Colonic mucosa (tissue), 4 donors: ENCODE results near the gene AEBP1. TPM values are rescaled to one million over a fixed set of nuclear protein-coding genes. Genes with fewer than 3 reads are reported as not detected.

Source experiments
- DNase-seq: peaks from one replicate; pipeline ENCODE4 v3.0.0-alpha.2; 2020
- H3K27ac ChIP-seq: fragments of 200-600 bp; one replicate; pipeline ENCODE4 v1.8.0; 2021
- H3K27me3 ChIP-seq: fragments of 200-600 bp; one replicate; pipeline ENCODE4 v1.8.0; 2021
- H3K36me3 ChIP-seq: fragments of 200-600 bp; one replicate; pipeline ENCODE4 v1.8.0; 2021
- H3K4me1 ChIP-seq: fragments of 200-600 bp; one replicate; pipeline ENCODE4 v1.8.0; 2021; ENCODE audit warnings: mild to moderate bottlenecking
- H3K4me3 ChIP-seq: fragments of 200-600 bp; one replicate; pipeline ENCODE4 v1.8.0; 2021
- H3K9ac ChIP-seq, 2 donors: one replicate each; pipeline ENCODE4 v1.7.0; 2013; ENCODE audit warnings: control low read depth in 2 of 2, low read depth in 2 of 2, low read length in 2 of 2
- H3K9me3 ChIP-seq: fragments of 200-600 bp; one replicate; pipeline ENCODE4 v1.8.0; 2021
- intact Hi-C: fragments of 100-400 bp; cut with DNase I; formaldehyde crosslinking; loops from one replicate; pipeline ENCODE4 v1.14.1; 2022
- total RNA-seq, 2 donors: library from RNA; stranded (reverse); fragmentation: NEBNext Ultra II Directional in 1 of 2; extraction: Animal tissue kit (Norgen Biotek cat#: 25700) in 1 of 2; gene quantifications; one replicate each; pipeline ENCODE4 v1.2.1, GENCODE V29; 2021
- TF ChIP-seq, protein P1 (sequence below): fragments of 200-600 bp; IDR thresholded peaks from one replicate; pipeline ENCODE4 v1.8.0; 2022; ENCODE audit warnings: antibody characterized with exemption, mild to moderate bottlenecking
- donor health status: healthy.
- donor health status: DM: no; HTN: no; CAD: no.
- donor health status: DM: no; HTN: no; CAD: no.

Gene AEBP1
- 10 to 100 TPM; 21.4 to 30.4 TPM for total RNA-seq

DNA sequence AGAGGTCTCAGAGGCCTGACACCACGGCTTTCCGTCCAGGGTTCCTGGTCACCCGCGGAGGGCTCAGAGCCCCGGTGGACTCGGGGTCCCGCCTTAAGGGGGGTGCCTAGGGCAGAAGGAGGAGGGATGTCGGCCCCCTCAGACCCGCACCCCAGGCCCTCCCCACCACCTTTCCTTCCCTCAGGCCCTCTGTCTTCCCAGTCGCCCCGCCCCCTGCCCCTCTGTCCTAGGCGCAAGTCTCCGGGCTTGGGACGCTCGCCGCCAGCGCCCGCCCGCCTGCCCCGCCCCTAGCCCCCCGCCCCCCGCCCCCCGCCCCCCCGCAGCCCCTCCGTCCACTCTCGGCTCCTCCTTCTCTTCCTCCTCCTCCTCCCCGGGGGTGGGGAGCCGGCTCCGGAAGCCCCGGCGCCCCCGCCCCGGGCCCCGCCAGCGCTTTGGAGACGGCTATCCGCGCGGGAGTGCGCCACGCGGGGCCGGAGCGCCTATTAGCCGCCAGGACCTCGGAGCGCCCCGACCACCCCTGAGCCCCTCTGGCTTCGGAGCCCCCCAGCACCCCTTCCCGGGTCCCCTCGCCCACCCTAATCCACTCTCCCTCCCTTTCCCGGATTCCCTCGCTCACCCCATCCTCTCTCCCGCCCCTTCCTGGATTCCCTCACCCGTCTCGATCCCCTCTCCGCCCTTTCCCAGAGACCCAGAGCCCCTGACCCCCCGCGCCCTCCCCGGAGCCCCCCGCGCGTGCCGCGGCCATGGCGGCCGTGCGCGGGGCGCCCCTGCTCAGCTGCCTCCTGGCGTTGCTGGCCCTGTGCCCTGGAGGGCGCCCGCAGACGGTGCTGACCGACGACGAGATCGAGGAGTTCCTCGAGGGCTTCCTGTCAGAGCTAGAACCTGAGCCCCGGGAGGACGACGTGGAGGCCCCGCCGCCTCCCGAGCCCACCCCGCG, at the start of gene AEBP1:
Gene AEBP1, plus strand, starts transcription at position 423 of the 937 bp plus-strand sequence. Its CDS starts 321 bp downstream, at position 744.
- intact Hi-C loops: no loop called here
- H3K4me1 ChIP-seq: no peaks in the 10 kb centered on the region
- H3K36me3 ChIP-seq: no peaks in the 10 kb centered on the region
- no peak for DNase-seq
- H3K4me3 ChIP-seq: peak within 1 kb of the TSS; percentile 38
- H3K27me3 ChIP-seq: peaks cover 11% of the 10 kb centered on the region
- peak within 1 kb of the TSS; percentile 61 for H3K27ac ChIP-seq
- H3K9ac ChIP-seq: peak within 1 kb of the TSS; percentile 59 to 63
- no peaks in the 10 kb centered on the region for H3K9me3 ChIP-seq
- TF ChIP-seq, protein P1, sequence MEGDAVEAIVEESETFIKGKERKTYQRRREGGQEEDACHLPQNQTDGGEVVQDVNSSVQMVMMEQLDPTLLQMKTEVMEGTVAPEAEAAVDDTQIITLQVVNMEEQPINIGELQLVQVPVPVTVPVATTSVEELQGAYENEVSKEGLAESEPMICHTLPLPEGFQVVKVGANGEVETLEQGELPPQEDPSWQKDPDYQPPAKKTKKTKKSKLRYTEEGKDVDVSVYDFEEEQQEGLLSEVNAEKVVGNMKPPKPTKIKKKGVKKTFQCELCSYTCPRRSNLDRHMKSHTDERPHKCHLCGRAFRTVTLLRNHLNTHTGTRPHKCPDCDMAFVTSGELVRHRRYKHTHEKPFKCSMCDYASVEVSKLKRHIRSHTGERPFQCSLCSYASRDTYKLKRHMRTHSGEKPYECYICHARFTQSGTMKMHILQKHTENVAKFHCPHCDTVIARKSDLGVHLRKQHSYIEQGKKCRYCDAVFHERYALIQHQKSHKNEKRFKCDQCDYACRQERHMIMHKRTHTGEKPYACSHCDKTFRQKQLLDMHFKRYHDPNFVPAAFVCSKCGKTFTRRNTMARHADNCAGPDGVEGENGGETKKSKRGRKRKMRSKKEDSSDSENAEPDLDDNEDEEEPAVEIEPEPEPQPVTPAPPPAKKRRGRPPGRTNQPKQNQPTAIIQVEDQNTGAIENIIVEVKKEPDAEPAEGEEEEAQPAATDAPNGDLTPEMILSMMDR: no peak

DNA sequence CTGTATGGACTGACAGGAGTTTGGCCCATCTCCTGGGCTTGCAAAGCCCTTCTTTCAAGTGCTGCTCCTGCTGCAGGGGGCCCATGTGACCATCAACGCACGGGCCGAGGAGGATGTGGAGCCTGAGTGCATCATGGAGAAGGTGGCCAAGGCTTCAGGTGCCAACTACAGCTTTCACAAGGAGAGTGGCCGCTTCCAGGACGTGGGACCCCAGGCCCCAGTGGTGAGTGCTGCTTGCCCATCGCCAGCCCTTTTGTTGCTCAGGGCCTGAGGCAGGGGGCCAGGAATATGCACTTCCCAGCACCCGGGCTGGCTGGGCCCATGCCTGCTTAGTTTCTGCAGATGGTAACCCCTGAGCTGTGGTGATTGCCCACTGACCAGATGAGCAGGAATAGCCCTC, 47.5 kb upstream of the AEBP1 start:
- no peaks in the 10 kb centered on the region for H3K27me3 ChIP-seq
- H3K36me3 ChIP-seq: peaks cover 26% of the 10 kb centered on the region
- H3K9ac ChIP-seq: no peak overlapping the region
- H3K27ac ChIP-seq: no peak overlapping the region
- TF ChIP-seq, protein P1: no peak
- no peak overlapping the region for H3K4me3 ChIP-seq
- H3K9me3 ChIP-seq: no peaks in the 10 kb centered on the region
- intact Hi-C loops: no loop called here
- DNase-seq: no peak
- no peaks in the 10 kb centered on the region for H3K4me1 ChIP-seq

DNA sequence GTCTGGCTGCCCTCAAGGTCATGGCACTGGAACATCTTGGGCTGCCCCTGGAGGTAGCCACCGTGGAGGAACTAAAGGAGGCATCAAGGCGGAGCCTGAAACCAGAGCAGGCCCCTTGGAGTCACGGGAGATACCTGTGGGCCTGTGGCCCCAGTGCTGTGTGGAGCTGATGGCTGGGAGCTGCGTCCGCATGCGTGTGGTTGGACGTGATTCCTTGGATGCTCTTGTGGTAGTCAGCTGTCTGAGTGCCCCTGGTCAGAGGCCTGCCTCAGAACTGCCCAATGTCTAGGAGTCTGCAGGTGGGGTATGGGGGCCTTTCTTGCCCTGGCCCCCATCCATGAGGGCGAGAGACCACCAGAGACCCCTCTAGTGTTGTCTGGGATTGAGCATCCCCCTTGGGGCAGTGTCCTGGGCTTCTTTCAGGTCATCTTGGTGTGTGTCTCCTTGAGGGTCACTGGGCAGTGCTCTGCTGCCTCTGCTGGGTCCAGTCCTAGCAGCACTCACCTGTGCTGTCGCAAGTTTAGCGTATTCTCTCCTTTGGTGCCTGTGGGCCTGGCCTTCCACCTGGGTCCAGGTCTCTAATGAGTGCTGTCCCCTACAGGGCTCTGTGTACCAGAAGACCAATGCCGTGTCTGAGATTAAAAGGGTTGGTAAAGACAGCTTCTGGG, 46.8 kb upstream of the AEBP1 start:
- Histone ChIP-seq H3K27ac (no peak overlapping the region), H3K9me3 (no peaks in the 10 kb centered on the region), H3K4me3 (no peak overlapping the region), H3K27me3 (no peaks in the 10 kb centered on the region), H3K4me1 (no peaks in the 10 kb centered on the region), H3K36me3 (peaks cover 26% of the 10 kb centered on the region), H3K9ac (no peak overlapping the region)
- TF ChIP-seq, protein P1: no peak
- DNase-seq: no peak
- intact Hi-C loops: no loop called here

DNA sequence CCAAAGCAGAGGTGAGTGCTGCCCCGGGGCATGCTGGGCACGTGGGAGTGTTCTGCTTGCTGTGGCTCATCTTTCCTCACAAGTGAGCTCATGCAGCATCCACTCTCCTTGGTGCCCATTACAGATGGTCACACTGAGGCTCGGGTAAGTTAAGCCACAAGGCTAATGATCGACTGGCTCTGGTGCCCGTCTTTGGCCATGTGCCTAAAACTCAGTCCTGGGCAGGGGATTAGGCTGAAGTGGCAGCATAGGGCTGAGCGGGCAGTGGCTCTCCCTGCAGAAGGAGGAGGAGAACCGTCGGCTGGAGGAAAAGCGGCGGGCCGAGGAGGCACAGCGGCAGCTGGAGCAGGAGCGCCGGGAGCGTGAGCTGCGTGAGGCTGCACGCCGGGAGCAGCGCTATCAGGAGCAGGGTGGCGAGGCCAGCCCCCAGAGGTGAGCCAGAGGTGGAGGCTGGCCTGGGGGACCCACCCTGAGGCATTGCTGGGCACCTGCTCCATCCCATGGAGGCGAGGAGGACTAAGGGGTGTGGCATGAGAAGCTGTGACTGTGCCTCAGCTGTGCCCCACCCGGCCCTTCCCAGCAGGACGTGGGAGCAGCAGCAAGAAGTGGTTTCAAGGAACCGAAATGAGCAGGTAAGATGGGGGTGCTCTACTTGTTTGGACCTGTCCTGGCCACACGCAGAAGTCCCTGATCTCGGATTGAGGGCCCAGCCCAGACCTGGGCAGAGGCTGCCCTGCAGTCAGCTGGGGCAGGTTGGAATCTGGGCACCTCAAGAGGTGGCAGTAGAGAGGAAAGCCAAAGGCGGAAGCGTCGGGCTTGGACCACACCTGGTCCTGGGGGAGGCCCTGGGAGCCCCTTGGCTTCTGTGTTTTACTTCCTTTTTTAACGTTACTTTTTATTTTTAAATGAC, 46.0 kb upstream of the AEBP1 start:
- Histone ChIP-seq H3K4me1 (no peaks in the 10 kb centered on the region), H3K9me3 (no peaks in the 10 kb centered on the region), H3K27ac (no peak overlapping the region), H3K36me3 (peaks cover 26% of the 10 kb centered on the region), H3K27me3 (no peaks in the 10 kb centered on the region), H3K4me3 (no peak overlapping the region), H3K9ac (no peak overlapping the region)
- TF ChIP-seq, protein P1: no peak
- no peak for DNase-seq
- intact Hi-C loops: no loop called here

DNA sequence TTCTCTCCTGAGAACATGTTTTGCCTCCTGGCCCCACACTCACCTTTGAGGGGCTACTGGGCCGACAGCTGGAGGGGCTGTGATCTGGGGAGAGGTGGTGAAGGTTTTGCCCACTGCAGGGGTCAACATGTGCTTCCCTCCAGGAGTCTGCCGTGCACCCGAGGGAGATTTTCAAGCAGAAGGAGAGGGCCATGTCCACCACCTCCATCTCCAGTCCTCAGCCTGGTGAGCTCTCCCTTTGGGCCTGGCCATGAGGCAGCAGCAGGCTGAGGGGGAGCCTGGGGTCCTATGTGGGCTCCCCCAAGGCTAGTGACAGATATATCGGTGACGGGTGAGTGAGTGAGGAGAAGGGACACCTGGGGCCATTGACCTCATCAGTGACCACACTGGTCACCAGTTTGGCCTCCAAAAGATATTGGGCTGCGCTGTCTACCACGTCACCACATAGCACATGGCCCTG, 45.4 kb upstream of the AEBP1 start:
- Histone ChIP-seq H3K9me3 (no peaks in the 10 kb centered on the region), H3K27me3 (no peaks in the 10 kb centered on the region), H3K4me3 (no peak overlapping the region), H3K36me3 (peaks cover 26% of the 10 kb centered on the region), H3K4me1 (no peaks in the 10 kb centered on the region), H3K27ac (no peak overlapping the region), H3K9ac (no peak overlapping the region)
- intact Hi-C loops: no loop called here
- no peak for DNase-seq
- TF ChIP-seq, protein P1: no peak
